ENCODE measurements around the gene CYB561A3. TPM values are rescaled to one million over a fixed set of nuclear protein-coding genes. Genes with fewer than 3 reads are reported as not detected.

Gene CYB561A3
- total and polyA plus RNA-seq, 2 donors (not counting 1 experiment from before 2014, with no cell fraction given): 248 to 756 TPM

- H3K4me3 ChIP-seq (ENCODE audit: control extremely low read depth in 1 of 5, extremely low read depth in 1 of 5, insufficient read depth in 1 of 5, low read depth in 2 of 5, low read length in 4 of 5): no peak overlapping the region
- H3K27me3 ChIP-seq (replicated peaks in 1 of 4; ENCODE audit: control extremely low read depth in 1 of 4, control insufficient read depth in 3 of 4, insufficient read depth in 4 of 4, low read length in 3 of 4): no peaks in the 10 kb centered on the region
- H2AFZ ChIP-seq (ENCODE audit: insufficient read depth, low read depth, low read length, poor library complexity, severe bottlenecking): no peak overlapping the region
- no peak for TF ChIP-seq EZH2 (IDR thresholded peaks at IDR 0.05; ENCODE audit: borderline replicate concordance, insufficient read depth, low read depth, low read length, poor library complexity, severe bottlenecking)
- TF ChIP-seq, protein P1, sequence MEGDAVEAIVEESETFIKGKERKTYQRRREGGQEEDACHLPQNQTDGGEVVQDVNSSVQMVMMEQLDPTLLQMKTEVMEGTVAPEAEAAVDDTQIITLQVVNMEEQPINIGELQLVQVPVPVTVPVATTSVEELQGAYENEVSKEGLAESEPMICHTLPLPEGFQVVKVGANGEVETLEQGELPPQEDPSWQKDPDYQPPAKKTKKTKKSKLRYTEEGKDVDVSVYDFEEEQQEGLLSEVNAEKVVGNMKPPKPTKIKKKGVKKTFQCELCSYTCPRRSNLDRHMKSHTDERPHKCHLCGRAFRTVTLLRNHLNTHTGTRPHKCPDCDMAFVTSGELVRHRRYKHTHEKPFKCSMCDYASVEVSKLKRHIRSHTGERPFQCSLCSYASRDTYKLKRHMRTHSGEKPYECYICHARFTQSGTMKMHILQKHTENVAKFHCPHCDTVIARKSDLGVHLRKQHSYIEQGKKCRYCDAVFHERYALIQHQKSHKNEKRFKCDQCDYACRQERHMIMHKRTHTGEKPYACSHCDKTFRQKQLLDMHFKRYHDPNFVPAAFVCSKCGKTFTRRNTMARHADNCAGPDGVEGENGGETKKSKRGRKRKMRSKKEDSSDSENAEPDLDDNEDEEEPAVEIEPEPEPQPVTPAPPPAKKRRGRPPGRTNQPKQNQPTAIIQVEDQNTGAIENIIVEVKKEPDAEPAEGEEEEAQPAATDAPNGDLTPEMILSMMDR (IDR thresholded peaks at IDR 0.05): no peak
- no peak overlapping the region for H3K4me3 Mint-ChIP-seq
- ChIA-PET CTCF (interaction anchor here (3.3 kb wide), 1 partner anchor 55 kb away, joined by 34 read pairs; no protein-coding TSS in a partner anchor), POLR2A (no interaction called here)
- H3K9me3 Mint-ChIP-seq (ENCODE audit: insufficient read depth): no peaks in the 10 kb centered on the region
- H3K79me2 ChIP-seq (ENCODE audit: control insufficient read depth, insufficient read depth, low read length): peaks cover 79% of the 10 kb centered on the region
- H3K27ac ChIP-seq (ENCODE audit: low read length in 2 of 2): no peak overlapping the region
- peaks cover 22 to 25% of the 10 kb centered on the region in 2 donors for H3K4me1 ChIP-seq (ENCODE audit: control insufficient read depth in 2 of 2, insufficient read depth in 2 of 2, low read length in 2 of 2)
- ATAC-seq (ENCODE audit: low read depth) (no peak), DNase-seq (no peak)
- intact Hi-C loops (cut with micrococcal nuclease): loop anchor here (5.0 kb wide), 2 partner anchors 168 to 488 kb away; partner anchors contain the start of genes CCDC86 and VPS37C
- no peak overlapping the region for H3K27ac Mint-ChIP-seq
- no peak overlapping the region for H3K9ac ChIP-seq (ENCODE audit: low read length)
- WGBS (ENCODE audit: insufficient coverage): 90% methylated on average over 4 of the region's 4 CpGs
- no peaks in the 10 kb centered on the region for H3K9me3 ChIP-seq (ENCODE audit: control extremely low read depth in 1 of 3, control insufficient read depth in 2 of 3, insufficient read depth in 1 of 3, low read length in 2 of 3)
- H4K20me1 ChIP-seq (ENCODE audit: control insufficient read depth, insufficient read depth, low read length, poor library complexity, severe bottlenecking): peaks cover 50% of the 10 kb centered on the region
- H3K27me3 Mint-ChIP-seq: no peaks in the 10 kb centered on the region
- H3K4me1 Mint-ChIP-seq: peaks cover 52% of the 10 kb centered on the region
- peaks cover 17 to 44% of the 10 kb centered on the region in 2 experiments for H3K36me3 ChIP-seq (replicated peaks in 1 of 2; ENCODE audit: control extremely low read depth in 1 of 2, control insufficient read depth in 1 of 2, extremely low read depth in 1 of 2, insufficient read depth in 2 of 2, low read length in 1 of 2)
- H3K4me2 ChIP-seq (replicated peaks; ENCODE audit: low read depth, low read length, poor library complexity, severe bottlenecking): no peak overlapping the region
Observed at GRCh38 chr11:61329871-61330270, 31.8 kb downstream of the CYB561A3 start.

- no peaks in the 10 kb centered on the region for H3K9me3 ChIP-seq (ENCODE audit: control extremely low read depth in 1 of 3, control insufficient read depth in 2 of 3, insufficient read depth in 1 of 3, low read length in 2 of 3)
- H3K4me2 ChIP-seq (replicated peaks; ENCODE audit: low read depth, low read length, poor library complexity, severe bottlenecking): no peak overlapping the region
- H3K27ac ChIP-seq (ENCODE audit: low read length in 2 of 2): no peak overlapping the region
- peaks cover 16% of the 10 kb centered on the region in 2 donors for H3K4me1 ChIP-seq (ENCODE audit: control insufficient read depth in 2 of 2, insufficient read depth in 2 of 2, low read length in 2 of 2)
- no peak for DNase-seq
- no peak for TF ChIP-seq EZH2 (IDR thresholded peaks at IDR 0.05; ENCODE audit: borderline replicate concordance, insufficient read depth, low read depth, low read length, poor library complexity, severe bottlenecking)
- TF ChIP-seq, protein P1 (IDR thresholded peaks at IDR 0.05): no peak
- peaks cover 42% of the 10 kb centered on the region for H3K4me1 Mint-ChIP-seq
- POLR2A ChIA-PET: no interaction called here
- WGBS (ENCODE audit: insufficient coverage): 94% methylated on average over 9 of the region's 9 CpGs
- H3K4me3 Mint-ChIP-seq: no peak overlapping the region
- H3K27me3 ChIP-seq (replicated peaks in 1 of 4; ENCODE audit: control extremely low read depth in 1 of 4, control insufficient read depth in 3 of 4, insufficient read depth in 4 of 4, low read length in 3 of 4): no peaks in the 10 kb centered on the region
- no peaks in the 10 kb centered on the region for H3K27me3 Mint-ChIP-seq
- H3K27ac Mint-ChIP-seq: no peak overlapping the region
- no peak overlapping the region for H3K4me3 ChIP-seq (ENCODE audit: control extremely low read depth in 1 of 5, extremely low read depth in 1 of 5, insufficient read depth in 1 of 5, low read depth in 2 of 5, low read length in 4 of 5)
- H4K20me1 ChIP-seq (ENCODE audit: control insufficient read depth, insufficient read depth, low read length, poor library complexity, severe bottlenecking): peaks cover 50% of the 10 kb centered on the region
- H3K9me3 Mint-ChIP-seq (ENCODE audit: insufficient read depth): no peaks in the 10 kb centered on the region
- peaks cover 20 to 56% of the 10 kb centered on the region in 2 experiments for H3K36me3 ChIP-seq (replicated peaks in 1 of 2; ENCODE audit: control extremely low read depth in 1 of 2, control insufficient read depth in 1 of 2, extremely low read depth in 1 of 2, insufficient read depth in 2 of 2, low read length in 1 of 2)
- CTCF ChIA-PET: interaction anchor here (1.3 to 4.7 kb wide), 4 partner anchors 7 to 107 kb away, joined by 4 to 18 read pairs (median 10); no protein-coding TSS in a partner anchor
- no peak overlapping the region for H2AFZ ChIP-seq (ENCODE audit: insufficient read depth, low read depth, low read length, poor library complexity, severe bottlenecking)
- intact Hi-C loops (cut with micrococcal nuclease): no loop called here
- H3K79me2 ChIP-seq (ENCODE audit: control insufficient read depth, insufficient read depth, low read length): peaks cover 84% of the 10 kb centered on the region
- ATAC-seq (ENCODE audit: low read depth): no peak
- no peak overlapping the region for H3K9ac ChIP-seq (ENCODE audit: low read length)
Observed at GRCh38 chr11:61328351-61328750, 33.3 kb downstream of the CYB561A3 start.

All from B cell (primary cell).